Mesendoderm (in vitro differentiated cells): ENCODE results near the gene GABBR2.
A peak's percentile ranks its signal among the peaks of the same experiment; 100 is the strongest.

Experiments
- DNase-seq: peaks from one replicate; pipeline ENCODE4 v3.0.0; 2013
- H2AK5ac ChIP-seq: 2 replicates; pipeline ENCODE4 v1.6.1; 2013; ENCODE audit warnings: low read length, inconsistent platforms
- H2BK120ac ChIP-seq: 2 replicates; pipeline ENCODE4 v1.6.1; 2013; ENCODE audit warnings: low read depth, mild to moderate bottlenecking, low read length, moderate library complexity, mixed read lengths
- H2BK15ac ChIP-seq: replicated peaks from 2 replicates; pipeline ENCODE4 v1.6.1; 2013; ENCODE audit warnings: low read depth, mild to moderate bottlenecking, moderate library complexity
- H2BK5ac ChIP-seq: 2 replicates; pipeline ENCODE4 v1.6.1; 2013; ENCODE audit warnings: low read length, inconsistent platforms
- H3K18ac ChIP-seq: 2 replicates; pipeline ENCODE4 v1.6.1; 2013; ENCODE audit warnings: mild to moderate bottlenecking, low read length, mixed read lengths
- H3K23ac ChIP-seq: one replicate; pipeline ENCODE4 v1.6.1; 2013; ENCODE audit warnings: low read length
- H3K27ac ChIP-seq: 2 replicates; pipeline ENCODE4 v1.5.1; 2013; ENCODE audit warnings: low read depth, mild to moderate bottlenecking, inconsistent platforms, low read length, moderate library complexity
- H3K27me3 ChIP-seq: 2 replicates; pipeline ENCODE4 v1.6.1; 2013; ENCODE audit warnings: low read length, control low read depth, mild to moderate bottlenecking, inconsistent platforms; ENCODE audit not compliant: insufficient read depth, poor library complexity
- H3K36me3 ChIP-seq: 2 replicates; pipeline ENCODE4 v1.6.1; 2013; ENCODE audit warnings: low read length, inconsistent platforms; ENCODE audit not compliant: control insufficient read depth, insufficient read depth
- H3K4ac ChIP-seq: one replicate; pipeline ENCODE4 v1.6.1; 2013; ENCODE audit warnings: low read depth, mild to moderate bottlenecking, low read length, moderate library complexity
- H3K4me1 ChIP-seq: 2 replicates; pipeline ENCODE4 v1.6.1; 2013; ENCODE audit warnings: low read depth, low read length, inconsistent platforms; ENCODE audit not compliant: control insufficient read depth
- H3K4me2 ChIP-seq: 2 replicates; pipeline ENCODE4 v1.6.1; 2013; ENCODE audit warnings: low read length
- H3K4me3 ChIP-seq: 2 replicates; pipeline ENCODE4 v1.5.1; 2013; ENCODE audit warnings: mild to moderate bottlenecking, low read length
- H3K56ac ChIP-seq: one replicate; pipeline ENCODE4 v1.6.1; 2013; ENCODE audit warnings: low read length
- H3K79me1 ChIP-seq: 2 replicates; pipeline ENCODE4 v1.6.1; 2013; ENCODE audit warnings: low read length, inconsistent platforms
- H3K79me2 ChIP-seq: 2 replicates; pipeline ENCODE4 v1.6.1; 2013; ENCODE audit warnings: mild to moderate bottlenecking, low read length; ENCODE audit not compliant: control insufficient read depth, insufficient read depth
- H3K9ac ChIP-seq: 2 replicates; pipeline ENCODE4 v1.6.1; 2013; ENCODE audit warnings: low read length, inconsistent platforms
- H4K5ac ChIP-seq: one replicate; pipeline ENCODE4 v1.6.1; 2013; ENCODE audit warnings: low read length
- H4K8ac ChIP-seq: one replicate; pipeline ENCODE4 v1.6.1; 2013; ENCODE audit warnings: low read depth, mild to moderate bottlenecking, control low read depth, low read length, moderate library complexity
- WGBS: extraction: QIAGEN DNeasy Blood & Tissue Kit; methylation state at CpG from one replicate; pipeline ENCODE4 v1.1.7; 2013; ENCODE audit warnings: low lambda C conversion rate, missing lambda C conversion rate; ENCODE audit not compliant: insufficient coverage; ENCODE audit errors: extremely low coverage; 5-methylcytosine and 5-hydroxymethylcytosine counted together

Gene GABBR2

GRCh38 chr9:98428454-98428853 lies 280.3 kb downstream of the GABBR2 start:
- Histone ChIP-seq H2BK5ac (no peak overlapping the region), H4K5ac (no peak overlapping the region), H3K79me2 (no peaks in the 10 kb centered on the region), H2AK5ac (no peak overlapping the region), H3K27me3 (no peaks in the 10 kb centered on the region), H3K4me1 (peaks cover 1% of the 10 kb centered on the region), H3K56ac (no peak overlapping the region), H3K18ac (no peak overlapping the region), H2BK120ac (no peak overlapping the region), H4K8ac (no peak overlapping the region), H3K23ac (no peak overlapping the region), H3K36me3 (no peaks in the 10 kb centered on the region), H3K9ac (no peak overlapping the region), H3K4me3 (no peak overlapping the region), H3K79me1 (no peaks in the 10 kb centered on the region), H3K4ac (no peak overlapping the region), H3K4me2 (no peak overlapping the region), H3K27ac (no peak overlapping the region), H2BK15ac (no peak overlapping the region)
- WGBS = no CpG with 5 or more reads among the region's 2 CpGs
- no peak for DNase-seq

- no peak overlapping the region for H4K8ac ChIP-seq
- H2BK15ac ChIP-seq = no peak overlapping the region
- H3K27ac ChIP-seq = no peak overlapping the region
- no peaks in the 10 kb centered on the region for H3K36me3 ChIP-seq
- H3K56ac ChIP-seq = no peak overlapping the region
- H3K4ac ChIP-seq = no peak overlapping the region
- H3K79me2 ChIP-seq = no peaks in the 10 kb centered on the region
- no peak overlapping the region for H2AK5ac ChIP-seq
- no peak overlapping the region for H3K9ac ChIP-seq
- no peak overlapping the region for H2BK5ac ChIP-seq
- DNase-seq = no peak
- no peak overlapping the region for H3K4me2 ChIP-seq
- no peaks in the 10 kb centered on the region for H3K79me1 ChIP-seq
- no CpG with 5 or more reads among the region's 5 CpGs for WGBS
- H3K4me3 ChIP-seq = no peak overlapping the region
- peaks cover 1% of the 10 kb centered on the region for H3K4me1 ChIP-seq
- no peak overlapping the region for H4K5ac ChIP-seq
- no peak overlapping the region for H3K18ac ChIP-seq
- H3K23ac ChIP-seq = no peak overlapping the region
- no peaks in the 10 kb centered on the region for H3K27me3 ChIP-seq
- H2BK120ac ChIP-seq = no peak overlapping the region
Measured at GRCh38 chr9:98427491-98427890, 281.2 kb downstream of the GABBR2 start.

- H3K9ac ChIP-seq = no peak overlapping the region
- DNase-seq = no peak
- no CpG with 5 or more reads among the region's 3 CpGs for WGBS
Measured at GRCh38 chr9:98425079-98425478, 283.7 kb downstream of the GABBR2 start.

GRCh38 chr9:98419260-98419603 lies 289.5 kb downstream of the GABBR2 start:
- Histone ChIP-seq H3K4me2 (no peak overlapping the region), H2BK5ac (no peak overlapping the region), H3K27me3 (no peaks in the 10 kb centered on the region), H4K5ac (no peak overlapping the region), H3K79me2 (no peaks in the 10 kb centered on the region), H3K56ac (no peak overlapping the region), H2BK15ac (no peak overlapping the region), H3K36me3 (no peaks in the 10 kb centered on the region), H4K8ac (no peak overlapping the region), H3K4me3 (no peak overlapping the region), H3K18ac (no peak overlapping the region), H3K27ac (no peak overlapping the region), H3K79me1 (no peaks in the 10 kb centered on the region), H2BK120ac (no peak overlapping the region), H3K9ac (no peak overlapping the region), H3K4ac (no peak overlapping the region), H2AK5ac (no peak overlapping the region), H3K4me1 (peaks cover 2% of the 10 kb centered on the region), H3K23ac (no peak overlapping the region)
- DNase-seq = peak; percentile 40
- WGBS = no CpG with 5 or more reads among the region's 5 CpGs

More at GRCh38 chr9:98425079-98425478, 283.7 kb downstream of the GABBR2 start:
- Histone ChIP-seq H3K4me3 (no peak overlapping the region), H3K27me3 (no peaks in the 10 kb centered on the region), H2BK15ac (no peak overlapping the region), H3K79me2 (no peaks in the 10 kb centered on the region), H3K36me3 (no peaks in the 10 kb centered on the region), H3K18ac (no peak overlapping the region), H3K56ac (no peak overlapping the region), H3K4me2 (no peak overlapping the region), H4K5ac (no peak overlapping the region), H4K8ac (no peak overlapping the region), H2BK120ac (no peak overlapping the region), H2BK5ac (no peak overlapping the region), H3K4me1 (peaks cover 1% of the 10 kb centered on the region), H3K23ac (no peak overlapping the region), H3K27ac (no peak overlapping the region), H3K4ac (no peak overlapping the region), H3K79me1 (no peaks in the 10 kb centered on the region), H2AK5ac (no peak overlapping the region)

- H3K4me3 ChIP-seq = no peak overlapping the region
- no peaks in the 10 kb centered on the region for H3K79me1 ChIP-seq
- H4K5ac ChIP-seq = no peak overlapping the region
- H3K79me2 ChIP-seq = no peaks in the 10 kb centered on the region
- no peak overlapping the region for H3K4me2 ChIP-seq
- H3K23ac ChIP-seq = no peak overlapping the region
- H3K56ac ChIP-seq = no peak overlapping the region
- WGBS = no CpG with 5 or more reads among the region's 8 CpGs
- H4K8ac ChIP-seq = no peak overlapping the region
- no peak overlapping the region for H2BK15ac ChIP-seq
- no peaks in the 10 kb centered on the region for H3K27me3 ChIP-seq
- no peak overlapping the region for H2BK120ac ChIP-seq
- no peak overlapping the region for H2AK5ac ChIP-seq
- peaks cover 2% of the 10 kb centered on the region for H3K4me1 ChIP-seq
- no peak overlapping the region for H2BK5ac ChIP-seq
- H3K27ac ChIP-seq = no peak overlapping the region
- no peak overlapping the region for H3K9ac ChIP-seq
- no peak overlapping the region for H3K4ac ChIP-seq
- H3K18ac ChIP-seq = no peak overlapping the region
- no peaks in the 10 kb centered on the region for H3K36me3 ChIP-seq
- no peak for DNase-seq
Measured at GRCh38 chr9:98418578-98419259, 290.0 kb downstream of the GABBR2 start.
